ENCODE measurements around the gene SLC4A7.

SLC4A7 gene

GRCh38 chr3:27326202-27326601 lies 158.0 kb downstream of the SLC4A7 start:
- DNase-seq (ENCODE audit: low read depth in 2 of 3, low spot score in 2 of 3), result no peak

GRCh38 chr3:27325419-27325818 lies 158.8 kb downstream of the SLC4A7 start:
- DNase-seq (ENCODE audit: low read depth in 2 of 3, low spot score in 2 of 3), result no peak

GRCh38 chr3:27324686-27325085 lies 159.5 kb downstream of the SLC4A7 start:
- DNase-seq (ENCODE audit: low read depth in 2 of 3, low spot score in 2 of 3), result no peak

GRCh38 chr3:27323087-27323570 lies 161.1 kb downstream of the SLC4A7 start:
- no peak for DNase-seq (ENCODE audit: low read depth in 2 of 3, low spot score in 2 of 3)

Data from activated CD8-positive, alpha-beta memory T cell treated with anti-CD3 and anti-CD28 coated beads for 48 hours (primary cell).